Esophagus (tissue), 2 donors: ENCODE data around the gene ZNF343. TPM values are rescaled to one million over a fixed set of nuclear protein-coding genes. Genes with fewer than 3 reads are reported as not detected.

Source experiments
- H3K27ac ChIP-seq, 2 donors: one replicate each; pipeline ENCODE4 v1.5.1; 2013; ENCODE audit warnings: low read depth in 2 of 2, mild to moderate bottlenecking in 2 of 2, inconsistent platforms in 1 of 2, low read length in 1 of 2, moderate library complexity in 1 of 2
- H3K27me3 ChIP-seq, 2 donors: one replicate each; pipeline ENCODE4 v1.6.1; 2013; ENCODE audit warnings: low read length in 2 of 2, control low read depth in 1 of 2, mild to moderate bottlenecking in 1 of 2; ENCODE audit not compliant: insufficient read depth in 2 of 2, control insufficient read depth in 1 of 2
- H3K36me3 ChIP-seq, 2 donors: one replicate each; pipeline ENCODE4 v1.6.1; 2013; ENCODE audit warnings: low read length in 1 of 2; ENCODE audit not compliant: control insufficient read depth in 2 of 2, insufficient read depth in 2 of 2
- H3K4me1 ChIP-seq, 2 donors: one replicate each; pipeline ENCODE4 v1.6.1; 2013; ENCODE audit warnings: low read length in 1 of 2; ENCODE audit not compliant: control insufficient read depth in 2 of 2, insufficient read depth in 2 of 2
- H3K4me3 ChIP-seq, 2 donors: one replicate each; pipeline ENCODE4 v1.5.1; 2013; ENCODE audit warnings: low read length in 2 of 2, mild to moderate bottlenecking in 2 of 2, low read depth in 1 of 2, moderate library complexity in 1 of 2
- H3K9me3 ChIP-seq, 2 donors: one replicate each; pipeline ENCODE4 v1.6.1; 2013; ENCODE audit warnings: mild to moderate bottlenecking in 2 of 2, low read depth in 1 of 2, low read length in 1 of 2, moderate library complexity in 1 of 2; ENCODE audit not compliant: control insufficient read depth in 2 of 2, insufficient read depth in 1 of 2
- WGBS, 2 donors: extraction: QIAGEN DNeasy Blood & Tissue Kit; methylation state at CpG; one replicate each; pipeline ENCODE4 v1.1.7; 2013; 5-methylcytosine and 5-hydroxymethylcytosine counted together
- polyA plus RNA-seq, 2 donors: library from polyadenylated mRNA; stranded (reverse); fragments of 200-250 nt; gene quantifications; one replicate each; pipeline ENCODE4 v1.2.3, GENCODE V29; 2013
- donor health status: healthy with polysubstance abuse.
- donor health status: Bipolar disorder and iron deficiency.

The ZNF343 gene
- polyA plus RNA-seq: 1 to 10 TPM; 4.4 to 4.6 TPM

DNA sequence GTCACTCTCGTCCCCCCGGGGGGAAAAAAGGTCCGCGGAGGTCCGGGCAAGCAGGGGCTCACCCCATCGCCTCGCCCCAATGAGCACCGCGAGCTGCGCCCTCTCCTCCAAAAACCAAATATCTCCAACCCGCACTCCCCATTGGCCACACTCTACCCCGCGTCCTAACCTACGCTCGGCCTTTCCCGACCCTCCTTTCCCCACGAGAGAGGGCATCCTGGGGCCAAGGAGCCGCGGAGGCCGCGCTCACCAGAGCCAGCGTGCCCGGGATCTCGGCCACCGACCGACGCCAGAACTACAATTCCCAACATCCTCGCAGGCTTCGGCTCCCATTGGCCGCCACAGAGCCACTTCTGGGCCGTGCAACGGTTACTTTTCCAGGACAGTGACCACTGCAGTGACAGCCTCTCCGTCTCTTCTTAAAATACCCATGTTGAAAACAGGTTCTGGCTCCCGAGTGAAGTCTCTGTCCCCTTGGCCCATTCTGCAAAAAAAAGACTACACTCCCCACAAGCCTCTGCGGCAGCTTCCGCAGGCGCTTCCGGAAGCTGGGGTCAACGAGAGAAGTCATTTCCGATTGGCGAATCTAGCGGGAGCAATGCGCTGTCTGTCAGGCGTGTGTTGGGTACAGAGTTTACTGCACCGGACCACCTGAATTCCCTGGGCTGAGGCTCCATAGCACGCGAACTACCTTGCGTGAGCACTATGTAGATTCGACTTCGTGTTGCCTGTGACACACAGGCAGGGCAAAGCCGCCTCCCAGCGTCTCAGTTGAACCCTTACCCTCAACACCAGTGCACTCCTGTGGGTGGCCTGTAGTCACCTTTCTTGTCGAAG is at the start of gene ZNF343:
ZNF343 (minus strand) TSS at position 285 of the 837 bp plus-strand sequence. CDS start 15,020 bp downstream, outside the sequence.
- H3K27me3 ChIP-seq: no peaks in the 10 kb centered on the region
- no peaks in the 10 kb centered on the region for H3K36me3 ChIP-seq
- H3K9me3 ChIP-seq: no peaks in the 10 kb centered on the region
- peak within 1 kb of the TSS; percentile 89 to 91 for H3K4me3 ChIP-seq
- 1% methylated on average over 53 of the region's 53 CpGs for WGBS, 2 donors
- H3K27ac ChIP-seq: peak within 1 kb of the TSS; percentile 60 to 77
- peaks cover 3 to 6% of the 10 kb centered on the region in 2 donors for H3K4me1 ChIP-seq

DNA sequence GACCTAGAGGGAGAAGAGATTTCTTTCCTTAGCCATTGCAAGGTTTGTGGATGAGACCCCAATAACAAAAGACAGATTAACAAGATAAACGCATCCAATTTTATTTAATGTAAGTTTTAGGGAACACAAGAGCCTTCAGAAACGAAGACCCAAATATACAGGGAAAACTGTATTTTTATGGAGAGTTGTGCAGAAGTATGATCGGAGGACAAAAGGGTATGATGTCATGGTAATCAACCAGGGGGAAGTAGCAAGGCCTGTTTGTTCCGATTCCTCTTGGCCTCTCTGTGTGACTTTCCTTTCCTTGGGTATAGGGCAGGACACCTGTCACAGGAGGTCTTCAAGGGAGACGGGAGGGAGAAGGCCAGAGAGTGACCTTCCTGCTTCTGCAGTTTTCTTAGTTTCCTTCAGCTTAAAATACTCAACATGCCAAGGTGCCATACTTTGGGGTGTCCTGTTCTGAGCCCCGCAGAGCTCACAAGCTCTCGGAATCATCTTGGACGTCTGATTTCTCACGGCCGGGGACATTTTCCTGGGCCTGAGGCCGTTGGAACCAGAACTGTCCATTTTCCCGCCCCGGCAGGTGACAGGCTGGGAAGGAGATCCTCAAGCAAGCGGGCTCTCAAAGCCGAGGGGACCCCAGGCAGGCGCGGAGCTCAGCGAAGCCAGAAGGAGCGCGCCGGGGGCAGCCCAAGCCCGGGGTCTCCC is 49.3 kb upstream of the ZNF343 start:
- Histone ChIP-seq H3K4me3 (no peak overlapping the region), H3K9me3 (no peaks in the 10 kb centered on the region), H3K36me3 (no peaks in the 10 kb centered on the region), H3K4me1 (peaks cover 2 to 4% of the 10 kb centered on the region in 2 donors), H3K27me3 (peaks cover 0 to 19% of the 10 kb centered on the region in 2 donors), H3K27ac (no peak overlapping the region)
- 32 to 33% methylated on average over 22 of the region's 22 CpGs for WGBS, 2 donors

- Histone ChIP-seq H3K4me1 (no peaks in the 10 kb centered on the region), H3K9me3 (no peaks in the 10 kb centered on the region), H3K36me3 (no peaks in the 10 kb centered on the region), H3K4me3 (no peak overlapping the region), H3K27me3 (peaks cover 0 to 2% of the 10 kb centered on the region in 2 donors), H3K27ac (no peak overlapping the region)
- WGBS, 2 donors: 75 to 86% methylated on average over 2 of the region's 2 CpGs
Measured at GRCh38 chr20:2545594-2545993, 36.9 kb upstream of the ZNF343 start.

DNA sequence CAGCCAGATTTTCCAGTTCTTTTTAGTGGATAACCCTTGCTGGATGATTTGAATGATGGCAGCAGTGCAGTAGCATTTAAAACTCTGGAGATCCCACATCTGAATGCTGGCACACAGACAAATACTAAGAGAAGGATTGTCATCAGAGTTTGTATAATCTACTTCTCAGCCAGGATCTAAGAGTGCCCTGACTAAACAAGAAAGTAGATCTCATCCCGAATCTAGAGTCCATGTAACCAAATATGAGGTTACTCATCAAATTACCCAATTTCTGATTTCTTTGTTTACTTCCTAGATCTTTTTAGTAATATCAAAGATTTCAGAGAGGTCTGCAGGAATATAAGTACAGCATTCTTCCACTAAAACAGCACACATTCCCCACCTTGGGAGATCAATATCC is 35.5 kb upstream of the ZNF343 start:
- Histone ChIP-seq H3K9me3 (no peaks in the 10 kb centered on the region), H3K27me3 (peaks cover 0 to 2% of the 10 kb centered on the region in 2 donors), H3K36me3 (no peaks in the 10 kb centered on the region), H3K4me3 (no peak overlapping the region), H3K4me1 (no peaks in the 10 kb centered on the region), H3K27ac (no peak overlapping the region)
- WGBS, 2 donors: 51 to 72% methylated on average over 1 of the region's 1 CpG

DNA sequence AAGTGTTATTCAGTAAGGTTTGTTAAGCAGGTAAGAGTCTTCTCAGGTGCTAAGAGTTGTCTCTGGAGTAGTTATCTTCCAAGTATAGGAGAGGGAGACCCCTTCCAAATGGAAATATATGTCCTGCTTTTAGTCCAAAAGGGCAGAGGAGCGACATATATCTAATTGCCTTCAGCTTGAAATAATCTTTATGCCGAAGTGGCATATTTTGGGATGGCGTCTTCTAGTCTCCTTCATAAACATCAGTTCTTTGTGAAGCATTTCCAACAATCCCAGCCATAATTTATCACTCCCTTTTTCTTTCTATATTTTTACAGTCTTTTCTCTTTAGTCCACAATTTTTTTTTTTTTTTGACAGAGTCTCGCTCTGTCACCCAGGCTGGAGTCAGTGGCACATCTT is 33.6 kb upstream of the ZNF343 start:
- Histone ChIP-seq H3K36me3 (no peaks in the 10 kb centered on the region), H3K9me3 (no peaks in the 10 kb centered on the region), H3K27me3 (peaks cover 0 to 2% of the 10 kb centered on the region in 2 donors), H3K27ac (no peak overlapping the region), H3K4me3 (no peak overlapping the region), H3K4me1 (no peaks in the 10 kb centered on the region)
- WGBS, 2 donors: 89 to 90% methylated on average over 4 of the region's 4 CpGs

GRCh38 chr20:2541940-2542339 is 33.2 kb upstream of the ZNF343 start:
- peaks cover 0 to 2% of the 10 kb centered on the region in 2 donors for H3K27me3 ChIP-seq
- WGBS, 2 donors: 78% methylated on average over 2 of the region's 2 CpGs

GRCh38 chr20:2538931-2539720 is 30.4 kb upstream of the ZNF343 start:
- Histone ChIP-seq H3K9me3 (no peaks in the 10 kb centered on the region), H3K36me3 (no peaks in the 10 kb centered on the region)
- 51 to 58% methylated on average over 8 of the region's 8 CpGs for WGBS, 2 donors

More at GRCh38 chr20:2541940-2542339, 33.2 kb upstream of the ZNF343 start:
- no peak overlapping the region for H3K4me3 ChIP-seq
- H3K36me3 ChIP-seq: no peaks in the 10 kb centered on the region
- no peak overlapping the region for H3K27ac ChIP-seq
- no peaks in the 10 kb centered on the region for H3K9me3 ChIP-seq
- no peaks in the 10 kb centered on the region for H3K4me1 ChIP-seq

GRCh38 chr20:2538356-2538755 is 29.6 kb upstream of the ZNF343 start:
- 78 to 82% methylated on average over 12 of the region's 12 CpGs for WGBS, 2 donors
- H3K4me1 ChIP-seq: peaks cover 0 to 4% of the 10 kb centered on the region in 2 donors
- H3K27me3 ChIP-seq: peaks cover 0 to 2% of the 10 kb centered on the region in 2 donors
- H3K36me3 ChIP-seq: no peaks in the 10 kb centered on the region
- no peak overlapping the region for H3K4me3 ChIP-seq
- H3K9me3 ChIP-seq: no peaks in the 10 kb centered on the region
- H3K27ac ChIP-seq: no peak overlapping the region

More at GRCh38 chr20:2538931-2539720, 30.4 kb upstream of the ZNF343 start:
- H3K4me3 ChIP-seq: no peak overlapping the region
- H3K4me1 ChIP-seq: peaks cover 0 to 4% of the 10 kb centered on the region in 2 donors
- peaks cover 0 to 2% of the 10 kb centered on the region in 2 donors for H3K27me3 ChIP-seq
- no peak overlapping the region for H3K27ac ChIP-seq

DNA sequence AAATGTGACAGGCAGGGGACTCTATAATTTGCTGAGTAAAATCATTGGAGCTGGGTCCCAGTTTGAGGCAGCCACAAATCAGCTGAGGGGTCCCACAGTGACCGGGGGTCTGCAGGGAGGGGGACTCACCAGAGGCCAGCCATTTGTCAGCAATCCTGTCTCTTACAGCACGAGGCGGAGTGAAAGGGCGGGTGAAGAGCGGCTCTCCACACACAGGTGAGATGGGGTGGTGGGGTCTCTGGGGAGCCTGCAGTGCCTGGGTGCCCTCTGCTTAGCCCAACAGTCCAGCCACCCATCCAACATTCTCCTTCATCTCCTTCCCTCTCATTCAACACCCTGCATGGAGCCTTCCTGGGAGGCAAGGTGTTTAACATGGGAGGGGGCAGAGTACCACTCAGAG is 28.4 kb upstream of the ZNF343 start:
- Histone ChIP-seq H3K4me3 (no peak overlapping the region), H3K27ac (no peak overlapping the region), H3K4me1 (peaks cover 0 to 4% of the 10 kb centered on the region in 2 donors), H3K9me3 (no peaks in the 10 kb centered on the region), H3K27me3 (no peaks in the 10 kb centered on the region), H3K36me3 (no peaks in the 10 kb centered on the region)
- WGBS, 2 donors: 82 to 83% methylated on average over 5 of the region's 5 CpGs
